Kidney tubule cell (primary cell): ENCODE data around the gene ASGR2.
"Not testable (repeated sequence)": the region's sequence is repeated elsewhere in the genome, so short reads cannot be mapped to it uniquely, and the experiment has no call there.

Experiments
- DNase-seq: peaks from one replicate; pipeline ENCODE4 v3.0.0-alpha.2; 2018; ENCODE audit warnings: low spot score

The ASGR2 gene, protein sequence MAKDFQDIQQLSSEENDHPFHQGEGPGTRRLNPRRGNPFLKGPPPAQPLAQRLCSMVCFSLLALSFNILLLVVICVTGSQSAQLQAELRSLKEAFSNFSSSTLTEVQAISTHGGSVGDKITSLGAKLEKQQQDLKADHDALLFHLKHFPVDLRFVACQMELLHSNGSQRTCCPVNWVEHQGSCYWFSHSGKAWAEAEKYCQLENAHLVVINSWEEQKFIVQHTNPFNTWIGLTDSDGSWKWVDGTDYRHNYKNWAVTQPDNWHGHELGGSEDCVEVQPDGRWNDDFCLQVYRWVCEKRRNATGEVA

DNA sequence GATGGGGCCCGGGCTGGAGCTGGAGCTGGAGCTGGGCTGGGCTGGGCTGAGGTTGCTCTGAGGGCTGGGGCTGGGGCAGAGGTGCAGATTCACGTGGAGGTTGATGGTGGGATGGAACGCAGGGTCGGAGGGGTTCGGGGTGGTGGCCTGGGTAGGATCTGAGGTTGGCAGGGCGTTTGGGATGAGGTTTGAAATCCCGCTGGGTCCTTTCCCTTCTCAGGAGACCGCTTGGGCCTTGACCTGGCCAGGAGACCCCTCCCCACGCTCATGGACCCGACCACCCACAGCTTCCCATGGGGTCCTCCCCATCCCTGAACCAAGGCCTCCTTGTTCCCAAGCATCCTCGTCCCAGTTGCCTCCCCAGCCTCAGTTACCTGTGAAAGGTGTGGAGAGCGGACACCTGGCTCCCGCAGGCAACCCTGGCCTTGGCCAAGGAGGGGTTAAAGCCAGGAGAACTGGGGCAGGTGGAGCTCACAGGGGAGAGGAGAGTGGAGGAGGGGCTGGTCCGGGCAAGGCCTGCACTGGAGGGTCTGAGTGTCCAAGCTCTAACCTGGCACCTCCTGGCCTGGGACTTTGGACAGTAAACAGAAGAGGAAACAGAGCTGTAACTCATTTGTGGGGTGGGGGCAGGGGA lies at the start of gene ASGR2:
Gene ASGR2 (minus strand): TSS at position 582 of the 634 bp plus-strand sequence. CDS start 582 bp downstream, outside the sequence.
- no peak for DNase-seq

DNA sequence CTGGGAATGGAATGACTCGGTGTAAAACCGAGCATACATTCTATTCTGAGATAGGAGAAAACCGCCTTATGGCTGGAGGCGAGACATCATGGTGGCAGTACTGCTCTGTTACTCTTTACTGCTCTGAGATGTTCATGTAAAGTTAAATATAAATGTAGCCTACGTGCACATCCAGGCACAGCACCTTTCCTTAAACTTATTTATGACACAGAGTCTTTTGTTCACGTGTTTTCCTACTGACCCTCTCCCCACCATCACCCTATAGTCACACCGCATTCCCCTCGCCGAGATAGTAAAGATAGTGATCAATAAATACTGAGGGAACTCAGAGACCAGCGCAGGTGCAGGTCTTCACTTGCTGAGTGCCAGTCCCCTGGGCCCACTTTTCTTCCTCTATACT lies 44.9 kb upstream of the ASGR2 start:
- DNase-seq: not testable (repeated sequence)

- DNase-seq: not testable (repeated sequence)
Observed at GRCh38 chr17:7158424-7158823, 43.8 kb upstream of the ASGR2 start.

DNA sequence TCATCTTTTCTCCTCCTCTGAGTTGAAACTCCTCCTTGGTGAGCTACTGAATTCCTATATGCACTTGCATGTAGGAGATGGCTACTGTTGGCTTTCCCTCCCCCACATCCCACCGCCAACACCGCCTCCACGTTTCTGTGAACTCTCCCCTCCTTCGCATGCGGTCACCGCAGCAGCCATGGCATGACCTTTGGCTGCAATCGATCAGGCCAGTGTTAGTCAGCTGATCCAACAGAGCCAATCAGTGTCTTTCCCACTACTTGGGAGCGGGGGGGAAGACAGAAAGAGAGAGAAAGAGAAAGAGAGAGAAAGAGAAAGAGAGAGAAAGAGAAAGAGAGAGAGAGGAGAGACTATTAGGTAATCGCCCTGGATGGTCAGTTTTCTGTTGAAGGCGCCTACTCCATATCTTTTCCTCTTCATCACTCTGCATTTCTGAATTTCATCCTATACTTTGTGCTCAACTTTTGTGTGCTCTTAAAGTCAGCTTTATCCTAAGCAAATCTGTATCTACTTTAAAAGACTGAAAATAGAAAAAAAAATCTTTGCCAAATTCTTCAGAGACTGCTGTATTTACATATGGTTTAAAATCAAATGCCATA lies 41.8 kb upstream of the ASGR2 start:
- no peak for DNase-seq

GRCh38 chr17:7147772-7148171 lies 33.1 kb upstream of the ASGR2 start:
- DNase-seq: peak; percentile 44

GRCh38 chr17:7146115-7146514 lies 31.5 kb upstream of the ASGR2 start:
- DNase-seq: no peak

- DNase-seq: no peak
Observed at GRCh38 chr17:7144213-7144612, 29.6 kb upstream of the ASGR2 start.

GRCh38 chr17:7141824-7142223 lies 27.2 kb upstream of the ASGR2 start:
- no peak for DNase-seq

DNA sequence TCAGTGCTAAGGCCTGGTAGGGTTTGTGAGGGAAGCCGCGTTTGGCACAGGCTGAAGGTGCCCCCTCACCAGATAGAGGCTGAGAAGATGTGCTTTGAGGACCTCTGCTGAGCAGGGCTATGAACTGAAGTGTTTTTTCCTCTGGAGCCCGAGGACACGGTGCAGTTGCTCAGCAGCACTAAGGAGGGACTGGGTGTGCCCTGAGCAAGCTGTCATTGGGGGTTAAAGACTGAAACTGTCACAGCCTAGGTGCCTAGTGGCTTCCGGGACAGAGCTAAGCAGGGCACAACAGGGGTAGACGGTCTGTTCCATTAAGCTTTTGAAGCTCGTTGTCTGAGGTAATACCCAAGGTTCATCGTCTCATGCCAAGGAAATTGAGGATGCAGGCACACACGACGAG lies 24.8 kb upstream of the ASGR2 start:
- DNase-seq: no peak

DNA sequence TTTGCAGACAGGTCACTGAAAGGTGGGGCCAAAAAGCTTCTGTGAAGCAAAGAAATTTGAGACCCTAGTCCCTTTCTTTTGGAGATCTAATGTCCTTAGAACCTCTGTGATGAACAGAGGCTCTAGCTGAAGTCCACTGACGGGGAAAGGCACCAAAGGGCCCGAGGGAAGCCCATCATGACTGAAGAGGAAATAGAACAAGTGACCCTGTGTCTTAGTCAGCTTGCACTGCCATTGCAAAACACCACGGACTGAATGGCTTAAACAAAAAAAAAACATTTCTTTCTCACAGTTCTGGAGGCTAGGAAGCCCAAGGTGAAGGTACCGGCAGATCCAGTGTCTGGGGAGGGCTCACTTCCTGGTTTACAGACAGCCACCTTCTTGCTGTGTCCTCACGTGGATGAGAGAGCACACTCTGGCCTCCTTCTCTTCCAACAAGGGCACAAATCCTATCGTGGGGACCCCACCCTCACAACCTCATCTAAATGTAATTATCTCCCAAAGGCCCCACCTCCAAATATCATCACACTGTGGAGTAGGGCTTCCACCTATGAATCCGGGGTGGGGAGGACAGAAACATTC lies 24.3 kb upstream of the ASGR2 start:
- DNase-seq: no peak

GRCh38 chr17:7137171-7137943 lies 22.7 kb upstream of the ASGR2 start:
- DNase-seq: no peak

GRCh38 chr17:7136266-7136877 lies 21.8 kb upstream of the ASGR2 start:
- peak; percentile 56 for DNase-seq

- no peak for DNase-seq
Observed at GRCh38 chr17:7133916-7134315, 19.3 kb upstream of the ASGR2 start.

- peak; percentile 9 for DNase-seq
Observed at GRCh38 chr17:7133424-7133823, 18.8 kb upstream of the ASGR2 start.

GRCh38 chr17:7132511-7133094 lies 18.0 kb upstream of the ASGR2 start:
- no peak for DNase-seq

- DNase-seq: no peak
Observed at GRCh38 chr17:7131423-7131791, 16.8 kb upstream of the ASGR2 start.

- no peak for DNase-seq
Observed at GRCh38 chr17:7130621-7131422, 16.2 kb upstream of the ASGR2 start.

- no peak for DNase-seq
Observed at GRCh38 chr17:7129311-7129710, 14.7 kb upstream of the ASGR2 start.

- no peak for DNase-seq
Observed at GRCh38 chr17:7128160-7128559, 13.5 kb upstream of the ASGR2 start.

- not testable (repeated sequence) for DNase-seq
Observed at GRCh38 chr17:7127501-7127900, 12.9 kb upstream of the ASGR2 start.

DNA sequence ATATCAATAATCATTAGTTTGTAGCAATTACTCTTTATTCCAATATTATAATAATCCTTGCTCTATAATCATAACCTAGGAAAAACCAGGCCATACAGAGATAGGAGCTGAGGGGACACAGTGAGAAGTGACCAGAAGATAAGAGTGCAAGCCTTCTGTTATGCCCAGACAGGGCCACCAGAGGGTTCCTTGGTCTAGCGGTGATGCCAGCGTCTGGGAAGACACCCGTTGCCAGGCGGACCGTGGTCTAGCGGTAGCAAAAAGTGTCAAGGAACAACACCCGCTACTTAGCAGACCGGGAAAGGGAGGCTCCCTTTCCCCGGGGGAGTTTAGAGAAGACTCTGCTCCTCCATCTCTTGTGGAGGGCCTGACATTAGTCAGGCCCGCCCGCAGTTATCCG lies 11.8 kb upstream of the ASGR2 start:
- DNase-seq: not testable (repeated sequence)
